GM12874 (cell line): ENCODE results near the gene SLAIN2.

ENCODE experiments used
- TF ChIP-seq, protein P1 (sequence below): IDR thresholded peaks from 2 replicates; pipeline ENCODE4 v1.5.1; 2011; ENCODE audit warnings: low read depth, mild to moderate bottlenecking, control low read depth, low read length, moderate library complexity; ENCODE audit not compliant: insufficient read depth

SLAIN2 gene

DNA sequence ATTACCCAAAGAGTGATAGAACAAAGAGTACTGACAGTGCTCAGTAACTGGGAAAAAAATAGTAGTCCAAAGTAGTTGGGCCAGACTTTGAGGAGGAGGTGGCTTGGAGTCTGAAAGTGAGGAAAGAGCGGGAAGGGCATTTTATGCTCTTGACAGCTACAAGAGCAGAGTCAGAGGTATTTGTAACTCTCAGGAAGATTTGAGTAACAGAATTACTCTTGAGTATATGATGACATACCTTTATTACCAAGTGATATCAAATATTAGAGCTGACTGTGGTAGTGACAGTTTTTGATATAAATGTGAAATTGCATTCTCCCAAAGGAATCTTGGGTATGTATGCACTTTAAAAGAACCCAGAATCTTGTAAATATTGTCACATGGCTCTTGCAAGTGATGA, 2.2 kb downstream of the SLAIN2 start:
- TF ChIP-seq, protein P1, sequence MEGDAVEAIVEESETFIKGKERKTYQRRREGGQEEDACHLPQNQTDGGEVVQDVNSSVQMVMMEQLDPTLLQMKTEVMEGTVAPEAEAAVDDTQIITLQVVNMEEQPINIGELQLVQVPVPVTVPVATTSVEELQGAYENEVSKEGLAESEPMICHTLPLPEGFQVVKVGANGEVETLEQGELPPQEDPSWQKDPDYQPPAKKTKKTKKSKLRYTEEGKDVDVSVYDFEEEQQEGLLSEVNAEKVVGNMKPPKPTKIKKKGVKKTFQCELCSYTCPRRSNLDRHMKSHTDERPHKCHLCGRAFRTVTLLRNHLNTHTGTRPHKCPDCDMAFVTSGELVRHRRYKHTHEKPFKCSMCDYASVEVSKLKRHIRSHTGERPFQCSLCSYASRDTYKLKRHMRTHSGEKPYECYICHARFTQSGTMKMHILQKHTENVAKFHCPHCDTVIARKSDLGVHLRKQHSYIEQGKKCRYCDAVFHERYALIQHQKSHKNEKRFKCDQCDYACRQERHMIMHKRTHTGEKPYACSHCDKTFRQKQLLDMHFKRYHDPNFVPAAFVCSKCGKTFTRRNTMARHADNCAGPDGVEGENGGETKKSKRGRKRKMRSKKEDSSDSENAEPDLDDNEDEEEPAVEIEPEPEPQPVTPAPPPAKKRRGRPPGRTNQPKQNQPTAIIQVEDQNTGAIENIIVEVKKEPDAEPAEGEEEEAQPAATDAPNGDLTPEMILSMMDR = no peak

DNA sequence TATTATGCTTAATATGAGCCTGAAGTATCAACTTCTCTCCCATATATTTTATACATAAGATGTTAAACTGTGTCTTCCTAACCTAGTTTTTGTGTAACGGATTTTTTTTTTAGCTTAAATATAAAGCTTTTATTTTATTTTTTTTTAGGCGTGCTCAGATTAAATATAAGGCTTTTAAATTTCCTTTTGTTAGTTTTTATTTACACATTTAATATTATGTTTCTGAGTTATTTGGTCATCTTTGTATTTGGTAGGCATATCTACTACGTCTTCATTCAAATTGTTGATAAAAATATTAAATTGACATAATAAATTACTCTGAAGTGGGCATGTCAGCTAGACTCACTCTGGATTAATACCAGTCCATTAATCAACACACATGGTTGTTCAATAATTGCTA, 4.2 kb downstream of the SLAIN2 start:
- TF ChIP-seq, protein P1 = no peak

DNA sequence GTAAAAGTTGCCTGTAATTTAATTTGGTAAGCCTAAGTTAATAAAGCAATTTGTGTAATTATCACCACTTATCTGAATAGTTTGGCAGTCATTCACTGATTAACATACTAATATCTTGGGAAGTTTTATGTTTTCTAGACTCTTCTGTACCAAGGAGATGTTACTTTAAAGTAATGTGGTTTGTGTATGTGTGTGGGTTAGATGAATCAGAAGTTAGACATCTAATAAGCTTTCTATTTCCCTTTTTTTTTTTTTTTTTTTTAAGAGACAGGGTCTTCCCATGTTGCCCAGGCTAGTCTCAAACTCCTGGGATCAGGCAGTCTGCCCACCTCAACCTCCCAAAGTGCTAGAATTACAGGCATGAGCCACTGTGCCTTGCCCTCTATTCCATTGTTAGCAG, 5.3 kb downstream of the SLAIN2 start:
- TF ChIP-seq, protein P1 = no peak

DNA sequence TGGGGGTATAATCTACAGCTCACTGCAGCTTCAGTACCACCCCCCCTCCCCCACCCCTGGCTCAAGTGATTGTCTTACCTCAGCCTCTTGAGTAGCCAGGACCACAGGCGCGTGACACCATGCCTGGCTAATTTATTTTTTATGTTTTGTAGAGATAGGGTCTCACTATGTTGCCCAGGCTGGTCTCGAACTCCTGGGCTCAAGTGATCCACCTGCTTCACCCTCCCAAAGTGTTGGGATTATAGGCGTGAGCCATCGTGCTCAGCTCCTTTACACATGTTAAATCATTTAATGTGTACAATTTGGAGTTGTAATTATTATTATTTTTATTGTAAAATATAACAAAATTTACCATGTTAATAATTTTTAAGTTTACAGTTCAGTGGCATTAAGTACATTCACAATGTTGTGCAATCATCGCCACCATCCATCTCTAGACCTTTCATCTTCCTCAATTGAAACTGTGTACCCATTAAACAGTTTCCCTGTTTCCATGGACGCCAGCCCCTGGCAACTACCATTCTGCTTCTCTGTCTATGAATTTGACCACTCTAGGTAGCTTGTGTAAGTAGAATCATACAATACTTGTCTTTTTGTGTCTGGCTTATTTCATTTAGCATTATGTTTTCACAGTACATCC, 6.1 kb downstream of the SLAIN2 start:
- TF ChIP-seq, protein P1 = no peak

DNA sequence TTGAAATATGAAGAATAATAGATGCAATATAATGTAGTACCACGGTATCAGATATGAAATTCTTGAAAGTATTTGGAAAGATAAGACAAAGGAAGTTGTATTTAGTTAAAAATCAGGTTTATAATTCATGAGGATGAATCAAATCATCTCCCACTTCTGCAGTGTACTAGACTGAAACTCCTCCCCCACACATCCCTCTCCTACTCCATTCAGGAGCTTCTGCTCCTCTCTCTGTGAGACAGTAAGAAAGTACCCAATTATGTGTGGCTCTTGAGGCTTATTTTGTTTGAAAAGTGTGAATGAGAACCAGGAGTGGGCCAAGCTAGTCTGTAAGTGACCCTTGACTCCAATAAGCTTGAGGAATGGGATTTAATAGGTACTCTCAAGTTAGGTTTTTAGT, 9.5 kb downstream of the SLAIN2 start:
- TF ChIP-seq, protein P1 = no peak

DNA sequence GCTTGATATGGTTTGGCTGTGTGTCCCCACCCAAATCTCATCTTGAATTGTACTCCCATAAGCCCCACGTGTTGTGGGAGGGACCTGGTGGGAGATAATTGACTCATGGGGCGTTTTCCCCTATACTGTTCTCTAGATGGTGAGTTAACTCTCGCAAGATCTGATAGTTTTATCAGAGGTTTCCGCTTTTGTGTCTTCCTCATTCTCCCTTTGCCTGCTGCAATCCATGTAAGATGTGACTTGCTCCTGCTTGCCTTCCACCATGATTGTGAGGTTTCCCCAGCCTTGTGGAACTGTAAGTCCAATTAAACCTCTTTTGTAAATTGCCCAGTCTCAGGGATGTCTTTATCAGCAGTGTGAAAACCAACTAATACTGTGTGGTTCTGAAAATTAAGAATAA, 11.5 kb downstream of the SLAIN2 start:
- TF ChIP-seq, protein P1 = no peak

DNA sequence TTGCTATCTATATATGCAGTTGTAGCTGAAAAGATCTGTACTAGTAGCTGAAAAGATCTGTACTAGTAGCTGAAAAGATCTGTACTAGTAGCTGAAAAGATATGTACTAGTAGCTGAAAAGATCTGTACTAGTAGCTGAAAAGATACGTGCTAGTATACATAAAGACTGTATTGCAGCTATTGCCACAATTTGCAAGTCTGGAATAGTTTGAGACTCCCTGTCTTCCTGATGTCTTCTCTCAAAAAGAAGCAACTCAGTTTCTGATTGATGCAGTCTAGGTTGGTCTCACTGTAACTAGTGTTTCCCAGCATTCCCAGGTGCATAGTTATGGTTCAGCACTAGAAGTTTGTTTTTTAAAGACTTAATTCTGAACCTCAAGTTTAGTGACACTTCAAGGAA, 15.0 kb downstream of the SLAIN2 start:
- TF ChIP-seq, protein P1 = no peak
